ENCODE results near the gene AHCYL2. TPM values are rescaled to one million over a fixed set of nuclear protein-coding genes. Genes with fewer than 3 reads are reported as not detected.
"Not testable (repeated sequence)": the region's sequence is repeated elsewhere in the genome, so short reads cannot be mapped to it uniquely, and the experiment has no call there.

The AHCYL2 gene
- total RNA-seq, 1 donor from 2014 or later, result 29.5 TPM

DNA sequence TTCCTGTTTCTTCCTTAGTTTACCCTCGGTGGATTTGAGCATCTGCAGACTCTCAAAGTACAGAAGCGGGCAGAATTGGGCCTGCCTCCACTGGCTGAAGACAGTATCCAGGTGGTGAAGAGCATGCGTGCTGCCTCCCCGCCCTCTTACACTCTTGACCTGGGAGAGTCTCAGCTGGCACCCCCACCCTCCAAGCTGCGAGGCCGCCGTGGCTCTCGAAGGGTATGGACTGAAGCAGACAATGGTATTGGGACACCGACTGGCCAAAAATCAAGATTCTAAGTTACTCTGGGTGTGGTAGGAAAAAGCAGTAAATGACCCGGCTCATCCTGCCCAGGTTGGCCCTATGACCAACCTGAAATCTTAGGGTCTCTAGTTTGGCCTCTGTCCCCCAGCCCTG lies 231.6 kb downstream of the AHCYL2 start:
- DNase-seq, result no peak

DNA sequence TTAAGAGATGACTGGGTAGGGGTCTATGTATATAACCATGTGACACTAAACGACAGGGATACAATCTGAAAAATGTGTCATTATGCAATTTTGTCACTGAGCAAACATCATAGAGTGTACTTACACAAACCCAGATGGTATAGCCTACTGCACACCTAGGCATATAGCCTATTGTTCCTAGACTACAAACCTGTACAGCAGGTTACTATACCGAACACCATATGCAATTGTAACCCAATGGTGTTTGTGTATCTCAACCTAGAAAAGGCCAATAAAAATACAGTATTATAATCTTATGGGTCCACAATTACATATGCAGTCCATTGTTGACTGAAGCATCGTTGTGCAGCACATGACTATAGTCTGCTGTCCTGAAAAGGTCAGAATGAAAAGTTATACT lies 232.3 kb downstream of the AHCYL2 start:
- DNase-seq, result no peak

DNA sequence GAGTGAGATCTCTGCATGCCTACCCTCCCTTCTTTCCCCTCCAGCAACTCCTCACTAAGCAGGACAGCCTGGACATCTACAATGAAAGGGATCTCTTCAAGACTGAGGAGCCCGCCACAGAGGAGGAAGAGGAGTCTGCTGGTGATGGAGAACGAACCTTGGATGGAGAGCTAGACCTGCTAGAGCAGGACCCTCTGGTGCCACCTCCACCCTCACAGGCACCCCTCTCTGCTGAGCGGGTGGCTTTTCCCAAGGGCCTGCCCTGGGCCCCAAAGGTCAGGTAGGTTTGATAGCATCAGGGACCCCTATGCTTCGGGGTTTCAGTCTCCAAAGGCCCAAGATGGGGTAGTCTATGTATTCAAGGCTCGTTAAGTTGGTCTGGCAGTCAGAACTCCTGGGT lies 233.3 kb downstream of the AHCYL2 start:
- DNase-seq, result no peak

DNA sequence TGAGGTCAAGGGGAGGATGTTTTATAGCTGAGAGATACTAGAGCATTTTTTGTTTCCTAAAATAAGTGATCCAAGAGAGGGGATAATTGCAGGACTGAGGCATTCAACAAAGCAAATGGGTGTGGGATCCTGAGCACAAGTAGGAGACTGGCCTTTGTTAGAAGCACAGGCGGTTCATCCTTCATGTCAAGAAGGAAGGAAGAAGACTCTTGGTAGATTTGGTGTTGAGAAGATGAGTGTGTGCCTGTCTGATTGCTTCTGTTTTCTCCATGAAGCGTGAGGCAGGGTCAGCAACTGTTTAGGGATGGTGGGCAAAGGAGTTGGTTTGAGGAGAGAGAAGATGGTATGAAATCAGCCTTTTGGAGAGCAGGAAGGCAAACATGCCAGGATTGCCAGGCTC lies 237.0 kb downstream of the AHCYL2 start:
- no peak for DNase-seq

DNA sequence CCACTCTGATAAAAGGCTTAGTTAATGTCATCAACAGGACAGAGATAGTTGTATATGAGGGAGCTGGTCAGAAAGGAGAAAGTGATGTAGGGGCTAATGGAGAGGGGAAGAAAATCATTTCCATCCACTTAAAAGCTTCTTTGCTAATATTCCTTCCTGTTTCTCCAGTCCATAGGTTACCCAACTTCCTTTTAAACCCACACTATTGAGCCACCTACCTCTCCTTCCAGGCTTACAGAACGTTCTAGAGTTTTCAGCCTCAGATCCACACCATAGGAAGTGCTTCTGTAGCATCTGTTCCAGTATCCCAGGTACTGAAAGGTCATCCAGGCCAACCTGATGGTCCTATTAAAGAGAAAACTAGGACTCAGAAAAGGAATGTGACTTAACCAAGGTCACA lies 237.6 kb downstream of the AHCYL2 start:
- no peak for DNase-seq

DNA sequence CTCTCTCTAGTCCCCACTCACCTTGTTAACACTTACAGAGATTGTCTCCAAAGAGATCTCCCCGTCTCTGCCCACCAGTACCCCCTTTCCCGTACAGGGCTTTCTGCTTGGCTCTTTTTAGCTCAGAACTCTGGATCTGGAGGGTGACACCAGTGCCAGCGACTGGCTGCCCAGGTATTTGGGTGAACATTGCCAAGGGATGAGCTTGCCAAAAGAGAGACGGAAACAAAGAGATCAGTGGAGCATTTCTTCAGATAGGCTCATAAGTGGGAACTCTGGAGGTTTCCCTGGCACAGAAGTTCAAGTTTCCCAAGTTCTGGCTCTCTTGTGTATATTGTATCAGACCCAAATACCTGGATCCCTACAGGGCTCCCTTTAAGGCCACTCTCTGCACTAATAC lies 239.4 kb downstream of the AHCYL2 start:
- DNase-seq, result no peak

DNA sequence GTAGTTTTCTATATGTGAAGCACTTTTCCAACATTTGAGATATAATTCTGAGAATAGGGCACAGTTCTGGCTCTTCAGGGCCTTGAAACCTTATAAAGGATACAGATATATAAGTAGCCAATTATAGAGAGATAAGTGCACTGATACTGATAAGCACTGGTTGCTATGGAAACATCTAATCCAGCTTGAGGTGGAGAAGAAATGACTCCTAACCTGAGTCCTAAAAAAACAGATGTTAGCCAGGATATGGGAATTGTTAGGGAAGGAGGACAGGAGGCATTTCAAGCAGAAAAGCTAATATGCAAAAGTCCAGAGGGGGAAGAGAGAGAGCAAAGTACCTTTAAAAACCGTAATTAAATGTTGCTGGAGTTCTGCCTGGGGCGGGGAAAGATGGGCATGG lies 240.2 kb downstream of the AHCYL2 start:
- DNase-seq, result no peak

DNA sequence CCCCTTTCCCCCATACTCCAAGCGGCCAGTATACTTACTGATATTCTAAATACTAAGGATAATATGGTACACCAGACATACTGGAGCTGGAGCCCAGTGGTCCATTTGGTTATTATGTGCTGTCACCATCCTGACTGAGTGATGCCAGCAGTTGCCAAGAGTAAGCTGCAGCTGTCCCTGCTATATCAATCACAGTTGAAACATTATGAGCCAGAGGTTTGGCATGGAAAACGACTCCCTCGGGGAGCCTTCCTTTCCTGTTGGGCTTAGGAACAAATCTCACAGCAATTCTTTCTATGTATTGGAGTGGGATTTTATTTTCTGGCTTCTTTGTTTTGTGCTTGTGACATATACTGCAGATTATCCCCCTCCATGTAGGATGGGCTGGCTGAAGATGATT lies 242.0 kb downstream of the AHCYL2 start:
- DNase-seq, result peak; percentile 91

- no peak for DNase-seq
Measured at GRCh38 chr7:129468087-129468486, 243.3 kb downstream of the AHCYL2 start.

- DNase-seq, result no peak
Measured at GRCh38 chr7:129468547-129468946, 243.7 kb downstream of the AHCYL2 start.

DNA sequence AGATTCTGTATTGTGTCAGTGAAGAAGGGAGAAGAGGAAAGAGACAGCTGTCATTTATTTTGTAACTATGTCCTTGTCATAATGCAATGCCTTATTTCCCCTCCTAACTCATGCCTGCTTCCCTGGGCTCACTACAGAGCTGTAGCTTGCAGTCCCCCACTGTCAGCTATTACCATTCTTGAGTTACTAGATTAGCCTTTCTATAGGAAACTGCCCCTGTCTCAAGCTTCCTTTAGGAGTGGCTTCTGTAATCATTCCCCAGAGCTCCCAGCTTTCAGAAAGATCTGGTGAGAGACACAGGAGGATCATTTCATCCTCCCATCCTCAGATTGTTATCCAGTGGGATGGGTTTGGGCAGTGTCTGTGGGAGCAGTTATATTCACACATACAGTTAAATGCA lies 245.1 kb downstream of the AHCYL2 start:
- DNase-seq, result no peak

- no peak for DNase-seq
Measured at GRCh38 chr7:129470411-129470810, 245.6 kb downstream of the AHCYL2 start.

DNA sequence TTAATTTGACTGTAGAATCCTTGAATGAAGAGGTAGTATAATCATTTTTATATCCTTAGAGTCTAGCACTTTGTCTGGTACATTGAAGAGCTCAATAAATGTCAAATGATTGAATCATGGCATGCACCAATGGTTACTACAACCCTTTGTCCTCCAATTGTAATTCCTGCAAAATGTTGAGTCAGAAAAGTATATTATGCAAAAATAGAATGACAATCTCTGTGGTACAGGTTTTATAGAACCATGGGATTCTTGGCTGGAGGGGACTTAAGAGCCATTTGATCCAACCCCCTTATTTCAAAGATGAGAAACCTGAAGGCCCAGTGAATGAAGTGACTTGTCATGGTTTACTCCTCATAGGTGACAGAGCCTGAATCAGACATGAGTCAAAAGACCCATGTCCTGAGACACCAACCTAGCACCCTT lies 246.6 kb downstream of the AHCYL2 start:
- no peak for DNase-seq

GRCh38 chr7:129475931-129476330 lies 251.1 kb downstream of the AHCYL2 start:
- not testable (repeated sequence) for DNase-seq

DNA sequence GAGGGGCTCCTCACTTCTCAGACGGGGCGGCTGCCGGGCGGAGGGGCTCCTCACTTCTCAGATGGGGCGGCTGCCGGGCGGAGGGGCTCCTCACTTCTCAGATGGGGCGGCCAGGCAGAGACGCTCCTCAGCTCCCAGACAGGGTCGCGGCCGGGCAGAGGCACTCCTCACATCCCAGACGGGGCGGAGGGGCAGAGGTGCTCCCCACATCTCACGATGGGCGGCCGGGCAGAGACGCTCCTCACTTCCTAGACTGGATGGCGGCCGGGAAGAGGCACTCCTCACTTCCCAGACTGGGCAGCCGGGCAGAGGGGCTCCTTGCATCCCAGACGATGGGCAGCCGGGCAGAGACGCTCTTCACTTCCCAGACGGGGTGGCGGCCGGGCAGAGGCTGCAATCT lies 251.6 kb downstream of the AHCYL2 start:
- DNase-seq, result not testable (repeated sequence)

Small RNA genes within 50 kb of the gene (small RNA-seq; reads per million reads assigned to genes)
- gene AC009244.1 (ENCODE audit: low replicate concordance) (not detected), gene SNRPGP3 (ENCODE audit: low replicate concordance) (not detected)

Other genes starting within 250 kb of the AHCYL2 start
- 48.3 TPM for gene TNPO3, start 169.9 kb upstream of the AHCYL2 start, total RNA-seq
- gene TSPAN33, start 80.3 kb upstream of the AHCYL2 start, total RNA-seq, result 20.8 TPM
- 37.1 TPM for gene SMO, start 36.4 kb upstream of the AHCYL2 start, total RNA-seq
- 16.8 TPM for gene STRIP2, start 209.4 kb downstream of the AHCYL2 start, total RNA-seq

Data from tongue (tissue), 3 donors.